Smooth muscle cell (in vitro differentiated cells): ENCODE measurements around the gene TMEM131. TPM values are rescaled to one million over a fixed set of nuclear protein-coding genes. Genes with fewer than 3 reads are reported as not detected.
"Not testable (repeated sequence)": the region's sequence is repeated elsewhere in the genome, so short reads cannot be mapped to it uniquely, and the experiment has no call there.

Experiments used
- DNase-seq: peaks from one replicate; lab custom pipeline; 2025; ENCODE audit not compliant: unreplicated experiment; lab: John Stamatoyannopoulos, UW
- H2AFZ ChIP-seq: fragments of 200-600 bp; sonication (generic); 2 replicates; pipeline ENCODE4 v1.6.0; 2016; ENCODE audit warnings: antibody characterized with exemption, low read depth, mild to moderate bottlenecking
- H3F3A ChIP-seq: fragments of 200-600 bp; sonication (generic); 2 replicates; pipeline ENCODE4 v1.6.0; 2017; ENCODE audit warnings: antibody characterized with exemption, low read depth
- H3K27ac ChIP-seq: fragments of 200-600 bp; sonication (generic); 2 replicates; pipeline ENCODE4 v1.5.1; 2016; ENCODE audit warnings: low read depth, mild to moderate bottlenecking
- H3K27me3 ChIP-seq: fragments of 200-600 bp; sonication (generic); 2 replicates; pipeline ENCODE4 v1.6.1; 2016; ENCODE audit warnings: low read depth, mild to moderate bottlenecking
- H3K36me3 ChIP-seq: fragments of 200-600 bp; sonication (generic); 2 replicates; pipeline ENCODE4 v1.5.1; 2016; ENCODE audit warnings: low read depth
- H3K4me1 ChIP-seq: fragments of 200-600 bp; sonication (generic); 2 replicates; pipeline ENCODE4 v1.5.1; 2016; ENCODE audit warnings: low read depth
- H3K4me2 ChIP-seq: fragments of 200-600 bp; sonication (generic); 2 replicates; pipeline ENCODE4 v1.6.0; 2016; ENCODE audit warnings: mild to moderate bottlenecking
- H3K4me3 ChIP-seq: fragments of 200-600 bp; sonication (generic); 2 replicates; pipeline ENCODE4 v1.5.1; 2016; ENCODE audit warnings: mild to moderate bottlenecking
- H3K79me2 ChIP-seq: fragments of 200-600 bp; sonication (generic); 2 replicates; pipeline ENCODE4 v1.6.0; 2016; ENCODE audit warnings: low read depth, mild to moderate bottlenecking
- H3K9ac ChIP-seq: fragments of 200-600 bp; sonication (generic); 2 replicates; pipeline ENCODE4 v1.6.0; 2016; ENCODE audit warnings: low read depth
- H3K9me3 ChIP-seq: fragments of 200-600 bp; sonication (generic); replicated peaks from 2 replicates; pipeline ENCODE4 v1.5.1; 2016; ENCODE audit warnings: low read depth
- H4K20me1 ChIP-seq: fragments of 200-600 bp; sonication (generic); 2 replicates; pipeline ENCODE4 v1.6.0; 2016; ENCODE audit warnings: low read depth
- WGBS: methylation state at CpG from one replicate; pipeline ENCODE4 v1.1.7; 2016; ENCODE audit warnings: low lambda C conversion rate; 5-methylcytosine and 5-hydroxymethylcytosine counted together
- polyA plus RNA-seq: library from polyadenylated mRNA; unstranded; fragments of >200 nt; fragmentation: Nextera tagmentation; extraction: Ambion mirVana; gene quantifications from 2 replicates; pipeline ENCODE4 v1.2.1, GENCODE V29; 2016
- total RNA-seq: library from RNA; depleted of rRNA; stranded (reverse); fragments of >200 nt; gene quantifications from 2 replicates; pipeline ENCODE4 v1.2.3, GENCODE V29; 2014
- TF ChIP-seq, protein P1 (sequence below): fragments of 200-600 bp; sonication (generic); IDR thresholded peaks from 2 replicates; pipeline ENCODE4 v1.5.1; 2017; ENCODE audit warnings: borderline replicate concordance, mild to moderate bottlenecking, antibody characterized with exemption; ENCODE audit not compliant: insufficient read depth, poor library complexity, severe bottlenecking

The TMEM131 gene
- total and polyA plus RNA-seq, 2 experiments from 2014 or later: 16.7 to 32.3 TPM

DNA sequence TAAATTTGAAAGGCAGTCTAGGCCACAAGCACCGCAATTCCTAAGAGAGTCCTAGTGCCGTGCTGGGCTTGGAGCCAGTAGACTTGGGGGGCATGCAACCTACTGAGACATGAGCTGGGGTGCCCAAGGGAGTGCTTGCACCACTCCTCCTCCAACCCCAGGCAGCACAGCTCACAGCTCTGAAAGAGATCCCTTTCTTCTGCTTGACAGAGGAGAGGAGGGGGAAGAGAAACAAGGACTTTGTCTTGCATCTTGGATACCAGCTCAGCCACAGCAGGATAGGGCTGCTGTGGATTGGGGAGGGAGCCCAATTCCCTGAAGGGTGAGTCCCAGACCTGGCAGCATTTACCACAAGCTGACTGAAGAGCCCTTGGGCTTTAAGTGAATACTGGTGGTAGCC lies 134.6 kb downstream of the TMEM131 start:
- no peaks in the 10 kb centered on the region for H4K20me1 ChIP-seq
- H3F3A ChIP-seq: no peaks in the 10 kb centered on the region
- 97% methylated on average over 2 of the region's 2 CpGs for WGBS
- H3K9ac ChIP-seq: no peak overlapping the region
- H3K36me3 ChIP-seq: peaks cover 5% of the 10 kb centered on the region
- TF ChIP-seq, protein P1, sequence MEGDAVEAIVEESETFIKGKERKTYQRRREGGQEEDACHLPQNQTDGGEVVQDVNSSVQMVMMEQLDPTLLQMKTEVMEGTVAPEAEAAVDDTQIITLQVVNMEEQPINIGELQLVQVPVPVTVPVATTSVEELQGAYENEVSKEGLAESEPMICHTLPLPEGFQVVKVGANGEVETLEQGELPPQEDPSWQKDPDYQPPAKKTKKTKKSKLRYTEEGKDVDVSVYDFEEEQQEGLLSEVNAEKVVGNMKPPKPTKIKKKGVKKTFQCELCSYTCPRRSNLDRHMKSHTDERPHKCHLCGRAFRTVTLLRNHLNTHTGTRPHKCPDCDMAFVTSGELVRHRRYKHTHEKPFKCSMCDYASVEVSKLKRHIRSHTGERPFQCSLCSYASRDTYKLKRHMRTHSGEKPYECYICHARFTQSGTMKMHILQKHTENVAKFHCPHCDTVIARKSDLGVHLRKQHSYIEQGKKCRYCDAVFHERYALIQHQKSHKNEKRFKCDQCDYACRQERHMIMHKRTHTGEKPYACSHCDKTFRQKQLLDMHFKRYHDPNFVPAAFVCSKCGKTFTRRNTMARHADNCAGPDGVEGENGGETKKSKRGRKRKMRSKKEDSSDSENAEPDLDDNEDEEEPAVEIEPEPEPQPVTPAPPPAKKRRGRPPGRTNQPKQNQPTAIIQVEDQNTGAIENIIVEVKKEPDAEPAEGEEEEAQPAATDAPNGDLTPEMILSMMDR: no peak
- no peak overlapping the region for H3K4me3 ChIP-seq
- no peaks in the 10 kb centered on the region for H3K9me3 ChIP-seq
- H2AFZ ChIP-seq: no peak overlapping the region
- no peak overlapping the region for H3K4me2 ChIP-seq
- no peaks in the 10 kb centered on the region for H3K27me3 ChIP-seq
- no peak for DNase-seq
- peaks cover 37% of the 10 kb centered on the region for H3K79me2 ChIP-seq
- no peak overlapping the region for H3K27ac ChIP-seq
- H3K4me1 ChIP-seq: no peaks in the 10 kb centered on the region

DNA sequence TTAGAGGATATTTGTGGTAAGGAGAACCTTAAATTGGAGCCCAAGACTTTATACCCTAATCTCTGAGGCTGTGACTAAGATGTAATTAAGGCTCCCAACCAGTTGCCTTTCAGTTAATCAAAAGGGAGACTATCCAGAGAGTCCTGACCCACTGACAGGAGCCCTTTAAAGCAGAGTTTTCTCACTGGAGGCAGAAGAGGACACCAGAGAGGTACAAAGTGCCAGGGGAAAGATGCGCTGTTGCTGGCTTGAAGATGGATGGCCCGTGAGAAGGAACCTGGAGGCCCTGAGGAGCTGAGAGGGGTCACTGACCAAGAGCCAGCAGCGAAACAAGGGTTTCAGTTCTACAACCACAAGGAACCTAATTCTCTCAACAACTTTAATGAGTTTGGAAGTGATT lies 137.3 kb downstream of the TMEM131 start:
- Histone ChIP-seq H3K4me3 (no peak overlapping the region), H3K36me3 (peaks cover 5% of the 10 kb centered on the region), H3K9me3 (no peaks in the 10 kb centered on the region), H3K4me1 (no peaks in the 10 kb centered on the region), H3K27ac (no peak overlapping the region), H3K79me2 (peaks cover 16% of the 10 kb centered on the region), H3K4me2 (no peak overlapping the region), H3K9ac (no peak overlapping the region), H2AFZ (no peak overlapping the region), H3K27me3 (no peaks in the 10 kb centered on the region), H4K20me1 (no peaks in the 10 kb centered on the region), H3F3A (no peaks in the 10 kb centered on the region)
- TF ChIP-seq, protein P1: no peak
- 86% methylated on average over 3 of the region's 3 CpGs for WGBS
- DNase-seq: no peak

DNA sequence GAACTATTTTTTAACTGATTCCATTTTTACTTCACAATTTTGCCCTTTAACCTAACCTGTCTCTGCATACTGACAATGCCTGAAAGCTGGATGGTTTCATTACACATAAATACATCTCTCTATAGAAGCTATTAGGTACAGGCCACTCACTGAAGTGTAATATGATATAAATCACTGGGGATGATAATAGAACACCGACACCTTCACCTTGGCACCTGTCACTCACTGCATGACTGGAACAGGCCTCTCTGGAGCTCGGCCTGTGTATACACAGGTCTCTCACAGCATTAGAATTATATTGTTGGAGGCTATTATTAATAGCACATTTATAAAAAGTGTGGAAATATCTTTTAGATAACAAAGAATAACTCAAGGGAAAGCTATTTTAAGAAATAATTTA lies 138.2 kb downstream of the TMEM131 start:
- H3K9me3 ChIP-seq: no peaks in the 10 kb centered on the region
- H3K36me3 ChIP-seq: peaks cover 5% of the 10 kb centered on the region
- H3F3A ChIP-seq: no peaks in the 10 kb centered on the region
- H3K27ac ChIP-seq: no peak overlapping the region
- no peak overlapping the region for H3K4me3 ChIP-seq
- H3K27me3 ChIP-seq: no peaks in the 10 kb centered on the region
- H3K4me2 ChIP-seq: no peak overlapping the region
- H3K4me1 ChIP-seq: no peaks in the 10 kb centered on the region
- peaks cover 8% of the 10 kb centered on the region for H3K79me2 ChIP-seq
- peaks cover 6% of the 10 kb centered on the region for H4K20me1 ChIP-seq
- TF ChIP-seq, protein P1: no peak
- DNase-seq: no peak
- no peak overlapping the region for H3K9ac ChIP-seq
- H2AFZ ChIP-seq: no peak overlapping the region
- 100% methylated on average over 2 of the region's 2 CpGs for WGBS

DNA sequence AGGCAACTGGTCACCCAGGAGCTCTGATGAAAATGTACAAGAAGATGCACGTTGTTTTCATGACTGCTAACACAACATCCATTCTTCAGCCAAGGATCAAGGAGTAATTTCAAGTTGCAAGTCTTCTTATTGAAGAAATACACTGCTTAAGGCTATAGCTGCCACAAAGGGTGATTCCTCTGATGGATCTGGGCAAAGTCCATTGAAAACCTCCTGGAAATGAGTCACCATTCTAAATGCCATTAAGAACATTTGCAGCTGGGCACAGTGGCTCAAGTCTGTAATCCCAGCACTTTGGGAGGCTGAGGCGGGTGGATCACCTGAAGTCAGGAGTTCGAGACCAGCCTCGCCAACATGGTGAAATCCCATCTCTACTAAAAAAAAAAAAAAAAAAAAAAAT lies 142.7 kb downstream of the TMEM131 start:
- not testable (repeated sequence) for H3K36me3 ChIP-seq, H3K27ac ChIP-seq, DNase-seq, H2AFZ ChIP-seq, H3K27me3 ChIP-seq, H3K4me1 ChIP-seq, H3K9me3 ChIP-seq, H3K9ac ChIP-seq, H3K4me2 ChIP-seq, H3K79me2 ChIP-seq, H3K4me3 ChIP-seq, H3F3A ChIP-seq
- WGBS: 92% methylated on average over 4 of the region's 4 CpGs
- H4K20me1 ChIP-seq: peaks cover 32% of the 10 kb centered on the region
